Cardiac septum (tissue), 1 donor: ENCODE results near the gene ZC3HAV1L. TPM values are rescaled to one million over a fixed set of nuclear protein-coding genes. Genes with fewer than 3 reads are reported as not detected.
"Not testable (repeated sequence)": the region's sequence is repeated elsewhere in the genome, so short reads cannot be mapped to it uniquely, and the experiment has no call there.

ENCODE experiments used
- DNase-seq: peaks from one replicate; pipeline ENCODE4 v3.0.0-alpha.2; 2020; ENCODE audit warnings: low spot score
- intact Hi-C: fragments of 100-400 bp; cut with DNase I; formaldehyde crosslinking; loops from one replicate; pipeline ENCODE4 v1.14.0; 2022
- total RNA-seq: library from RNA; stranded (reverse); fragmentation: NEBNext Ultra II Directional; extraction: Animal tissue kit (Norgen Biotek cat#: 25700); gene quantifications from one replicate; pipeline ENCODE4 v1.2.1, GENCODE V29; 2021
- donor health status: DM: no; HTN: no; CAD: no.

Gene ZC3HAV1L
- total RNA-seq, 1 donor from 2014 or later: 3.2 TPM

GRCh38 chr7:139055674-139056073 lies 19.8 kb upstream of the ZC3HAV1L start:
- no peak for DNase-seq
- intact Hi-C loops: no loop called here

- intact Hi-C loops, DNase-seq: not testable (repeated sequence)
Observed at GRCh38 chr7:139054656-139055055, 18.8 kb upstream of the ZC3HAV1L start.

- DNase-seq: no peak
- intact Hi-C loops: no loop called here
Observed at GRCh38 chr7:139054101-139054500, 18.3 kb upstream of the ZC3HAV1L start.

GRCh38 chr7:139051655-139052054 lies 15.8 kb upstream of the ZC3HAV1L start:
- intact Hi-C loops: no loop called here
- no peak for DNase-seq

- intact Hi-C loops: no loop called here
- DNase-seq: no peak
Observed at GRCh38 chr7:139049936-139050335, 14.1 kb upstream of the ZC3HAV1L start.

GRCh38 chr7:139049111-139049510 lies 13.3 kb upstream of the ZC3HAV1L start:
- intact Hi-C loops: no loop called here
- DNase-seq: no peak

- DNase-seq: no peak
- intact Hi-C loops: no loop called here
Observed at GRCh38 chr7:139047970-139048369, 12.1 kb upstream of the ZC3HAV1L start.

- intact Hi-C loops: no loop called here
- no peak for DNase-seq
Observed at GRCh38 chr7:139046143-139046542, 10.3 kb upstream of the ZC3HAV1L start.

GRCh38 chr7:139044813-139045794 lies 9.3 kb upstream of the ZC3HAV1L start:
- intact Hi-C loops: no loop called here
- no peak for DNase-seq

- intact Hi-C loops: no loop called here
- DNase-seq: no peak
Observed at GRCh38 chr7:139043823-139044812, 8.3 kb upstream of the ZC3HAV1L start.

GRCh38 chr7:139041378-139042085 lies 5.7 kb upstream of the ZC3HAV1L start:
- DNase-seq: no peak
- intact Hi-C loops: no loop called here

GRCh38 chr7:139038691-139039090 lies 2.8 kb upstream of the ZC3HAV1L start:
- DNase-seq: no peak
- intact Hi-C loops: no loop called here

GRCh38 chr7:139036901-139037300 lies 1.1 kb upstream of the ZC3HAV1L start:
- intact Hi-C loops: no loop called here
- DNase-seq: no peak

GRCh38 chr7:139034855-139035585 lies 822 bp downstream of the ZC3HAV1L start:
- intact Hi-C loops: no loop called here
- DNase-seq: peak; percentile 66

GRCh38 chr7:139034336-139034735 lies 1.5 kb downstream of the ZC3HAV1L start:
- DNase-seq: no peak
- intact Hi-C loops: no loop called here

GRCh38 chr7:139033346-139034114 lies 2.3 kb downstream of the ZC3HAV1L start:
- intact Hi-C loops: no loop called here
- no peak for DNase-seq

- intact Hi-C loops: no loop called here
- no peak for DNase-seq
Observed at GRCh38 chr7:139032473-139032872, 3.4 kb downstream of the ZC3HAV1L start.

- intact Hi-C loops: no loop called here
Observed at GRCh38 chr7:139029353-139029752, 6.5 kb downstream of the ZC3HAV1L start.

More at GRCh38 chr7:139029353-139029752, 6.5 kb downstream of the ZC3HAV1L start:
- DNase-seq: no peak
